Measurements from ENCODE around the gene WNT8B.

WNT8B gene

DNA sequence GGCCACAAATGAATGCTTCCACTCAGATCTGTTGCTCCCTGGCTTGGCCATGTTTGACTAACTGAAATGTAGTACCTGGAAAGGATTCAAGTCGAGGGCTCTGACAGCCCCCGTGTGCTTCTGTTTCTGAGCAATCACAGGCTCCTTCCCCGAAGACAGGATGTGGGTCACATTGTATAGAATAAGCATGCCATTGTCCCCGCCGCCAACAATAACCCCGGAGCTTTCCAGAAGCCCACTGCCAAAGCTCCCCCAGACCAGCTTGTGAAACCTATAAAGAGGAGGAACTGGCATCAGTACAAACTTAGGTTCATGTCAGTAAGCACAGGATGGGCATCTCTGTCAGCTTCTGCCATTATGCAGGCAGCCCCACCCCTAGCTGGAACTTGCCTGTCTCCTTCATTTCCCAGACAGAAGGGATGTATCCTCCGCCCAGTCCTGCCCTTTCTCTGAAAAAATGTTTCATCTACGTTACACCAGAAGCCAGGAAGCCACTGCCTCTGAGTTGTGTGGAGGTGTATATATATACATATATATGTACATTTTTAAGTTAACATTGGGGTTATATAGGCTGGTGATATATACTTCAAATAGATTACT is 46.5 kb downstream of the WNT8B start:
- TF ChIP-seq, protein P1, sequence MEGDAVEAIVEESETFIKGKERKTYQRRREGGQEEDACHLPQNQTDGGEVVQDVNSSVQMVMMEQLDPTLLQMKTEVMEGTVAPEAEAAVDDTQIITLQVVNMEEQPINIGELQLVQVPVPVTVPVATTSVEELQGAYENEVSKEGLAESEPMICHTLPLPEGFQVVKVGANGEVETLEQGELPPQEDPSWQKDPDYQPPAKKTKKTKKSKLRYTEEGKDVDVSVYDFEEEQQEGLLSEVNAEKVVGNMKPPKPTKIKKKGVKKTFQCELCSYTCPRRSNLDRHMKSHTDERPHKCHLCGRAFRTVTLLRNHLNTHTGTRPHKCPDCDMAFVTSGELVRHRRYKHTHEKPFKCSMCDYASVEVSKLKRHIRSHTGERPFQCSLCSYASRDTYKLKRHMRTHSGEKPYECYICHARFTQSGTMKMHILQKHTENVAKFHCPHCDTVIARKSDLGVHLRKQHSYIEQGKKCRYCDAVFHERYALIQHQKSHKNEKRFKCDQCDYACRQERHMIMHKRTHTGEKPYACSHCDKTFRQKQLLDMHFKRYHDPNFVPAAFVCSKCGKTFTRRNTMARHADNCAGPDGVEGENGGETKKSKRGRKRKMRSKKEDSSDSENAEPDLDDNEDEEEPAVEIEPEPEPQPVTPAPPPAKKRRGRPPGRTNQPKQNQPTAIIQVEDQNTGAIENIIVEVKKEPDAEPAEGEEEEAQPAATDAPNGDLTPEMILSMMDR (IDR thresholded peaks at IDR 0.05): no peak

DNA sequence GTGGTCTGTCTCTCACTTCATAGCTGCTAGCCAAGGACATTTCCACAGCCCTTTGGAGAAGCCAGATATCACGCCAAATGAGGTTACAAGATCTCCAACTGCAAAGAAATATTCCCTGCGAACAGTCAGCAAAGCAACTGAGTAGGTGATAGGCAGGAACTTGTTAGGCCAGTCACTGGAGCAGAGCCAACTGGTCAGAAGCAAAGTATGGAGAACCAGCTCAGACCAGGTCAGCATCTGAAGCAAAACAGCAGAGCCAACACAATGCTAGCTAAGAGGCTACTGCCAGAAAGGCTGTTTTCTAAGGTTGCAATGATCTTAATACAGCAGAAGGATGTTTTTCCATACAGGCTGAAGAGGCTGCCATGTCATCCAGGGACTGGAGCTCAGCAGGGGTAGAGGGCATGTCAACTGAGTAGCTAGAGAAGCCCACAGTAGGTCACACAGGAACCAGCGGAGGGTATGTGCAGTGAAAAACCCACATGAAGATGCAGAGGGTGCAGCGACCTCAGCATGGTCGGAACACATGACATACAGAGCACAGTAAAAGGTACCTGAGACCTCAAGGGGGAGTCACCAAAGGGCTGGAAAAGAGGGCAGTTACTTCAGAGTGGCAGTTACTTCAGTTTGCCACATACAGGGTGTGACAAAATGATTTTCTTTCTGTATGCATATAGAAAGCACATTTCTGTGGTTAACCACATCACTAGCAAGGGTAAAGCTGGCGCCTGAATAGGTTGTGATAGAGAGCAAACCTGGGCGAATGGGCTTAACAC is 47.9 kb downstream of the WNT8B start:
- TF ChIP-seq, protein P1 (IDR thresholded peaks at IDR 0.05): no peak

DNA sequence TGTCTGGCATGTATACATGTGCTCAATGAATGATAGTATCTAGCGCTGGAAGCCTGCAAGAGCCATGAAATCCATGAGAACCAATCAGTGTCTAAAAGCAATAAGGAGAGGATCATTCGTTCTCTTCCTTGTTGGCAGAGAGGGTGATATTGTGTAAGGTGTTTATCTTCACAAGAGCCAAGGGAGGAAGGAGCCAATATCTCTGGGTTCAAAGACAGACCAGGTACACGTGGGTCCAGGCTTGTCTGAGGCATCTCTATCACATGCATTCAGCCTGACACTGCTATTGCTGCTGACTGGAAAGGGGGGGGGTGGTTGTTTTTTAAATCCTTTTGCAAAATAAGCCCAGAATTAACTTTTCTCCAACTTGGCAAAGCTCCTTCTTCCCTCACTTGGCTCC is 52.8 kb downstream of the WNT8B start:
- TF ChIP-seq, protein P1 (IDR thresholded peaks at IDR 0.05): no peak

DNA sequence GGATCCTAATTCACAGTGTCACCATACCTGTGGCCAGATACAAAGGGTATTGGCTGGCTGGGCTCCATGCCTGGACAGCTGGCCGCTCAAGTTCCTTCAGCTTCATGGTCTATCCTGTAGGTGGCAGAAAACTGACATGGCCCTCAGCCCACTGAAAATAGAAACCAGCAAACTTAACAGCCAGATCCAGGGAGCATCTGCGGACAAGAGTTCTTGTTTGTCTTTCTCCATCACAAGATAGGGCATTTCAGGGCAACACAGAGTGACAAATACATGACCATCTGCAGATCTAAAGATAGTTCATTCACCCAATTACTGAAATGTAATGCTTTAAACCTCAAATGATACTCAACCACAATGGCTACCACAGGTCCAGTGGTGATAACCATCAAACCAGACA is 54.0 kb downstream of the WNT8B start:
- TF ChIP-seq, protein P1 (IDR thresholded peaks at IDR 0.05): peak; percentile 12; the same call in 1 of the 2 replicates

DNA sequence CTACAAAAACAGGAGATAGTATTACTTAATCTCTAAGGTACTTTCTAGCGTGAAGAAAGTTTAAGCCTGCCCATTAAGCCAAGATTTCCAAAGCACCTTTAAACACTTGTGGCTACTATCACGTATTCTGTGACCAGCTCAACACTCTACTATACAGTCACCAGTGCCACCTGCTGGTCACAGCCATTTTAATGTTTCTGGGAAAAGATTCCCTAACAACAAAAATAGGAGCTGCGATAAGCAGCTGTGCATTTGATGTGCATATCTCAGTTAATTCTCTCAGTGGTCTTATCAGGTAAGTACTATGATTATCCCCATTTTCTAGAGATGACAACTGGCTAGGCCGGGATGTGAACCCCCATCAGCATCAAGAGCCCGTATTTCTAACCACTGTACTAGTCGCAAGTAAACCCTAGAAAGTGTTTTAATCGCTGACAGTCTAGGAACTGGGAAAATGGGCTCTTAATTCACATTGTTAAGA is 56.0 kb downstream of the WNT8B start:
- TF ChIP-seq, protein P1 (IDR thresholded peaks at IDR 0.05): peak; percentile 53

DNA sequence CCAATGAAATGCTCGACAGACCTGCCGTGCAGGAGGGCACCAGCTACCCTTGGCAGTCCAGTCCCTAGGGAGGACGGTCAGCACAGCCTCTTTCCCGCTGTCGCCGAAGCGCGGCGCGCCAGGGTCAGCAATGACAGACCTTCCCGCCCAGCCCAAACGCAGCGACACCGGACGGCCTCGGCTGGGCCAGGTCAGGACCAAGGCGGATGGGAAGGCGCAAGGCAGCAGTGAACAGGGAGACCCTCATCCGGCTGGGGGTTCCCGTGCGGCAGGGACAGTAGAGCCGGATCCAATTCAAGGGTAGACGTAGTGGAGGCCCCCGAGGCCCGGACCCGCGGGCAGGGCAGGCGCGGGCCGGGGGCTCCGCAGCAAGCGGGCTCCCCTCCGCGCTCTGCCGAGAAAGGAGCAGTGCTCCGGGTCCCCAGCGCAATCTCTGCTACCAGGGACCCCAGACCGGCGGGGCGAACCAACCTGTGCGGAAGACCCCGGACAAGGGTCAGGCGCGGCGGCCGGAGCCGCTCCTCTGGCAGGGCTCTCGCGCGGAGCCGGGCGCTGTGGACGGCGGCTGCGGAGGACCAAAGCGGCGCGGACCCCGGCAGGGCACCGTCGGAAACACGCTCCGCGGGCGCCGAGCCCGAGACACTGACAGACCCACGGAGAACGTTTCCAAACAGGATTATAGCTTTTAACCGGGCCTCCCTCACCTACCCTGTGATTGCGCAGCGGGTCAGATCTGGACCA is 56.7 kb downstream of the WNT8B start, which contains the start of gene SEC31B:
SEC31B (minus strand) TSS at position 551 of the 741 bp plus-strand sequence. CDS start 2,909 bp downstream, outside the sequence.
- TF ChIP-seq, protein P1 (IDR thresholded peaks at IDR 0.05): no peak

DNA sequence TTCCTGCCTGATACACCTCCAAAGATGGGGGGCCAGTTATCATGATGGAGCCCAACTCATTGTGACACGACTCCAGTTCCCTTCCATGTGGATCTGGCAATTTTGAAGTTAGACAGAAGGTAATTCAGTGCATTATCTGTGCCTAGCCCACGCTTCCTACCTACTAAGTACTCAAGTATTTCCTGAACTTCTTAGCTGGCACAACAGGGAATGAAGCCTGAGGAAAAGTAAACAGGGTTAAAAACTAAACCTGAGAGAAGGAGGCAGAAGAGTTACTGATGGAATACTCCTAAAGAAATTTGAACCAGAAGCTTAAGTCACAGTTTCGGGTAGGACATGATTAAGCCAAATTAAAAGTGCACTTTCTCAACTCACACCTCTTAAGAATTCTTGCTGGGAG is 58.0 kb downstream of the WNT8B start:
- TF ChIP-seq, protein P1 (IDR thresholded peaks at IDR 0.05): no peak

Data from LNCAP (cell line).